HCT116 (cell line): ENCODE results near the gene DDX47. TPM values are rescaled to one million over a fixed set of nuclear protein-coding genes. Genes with fewer than 3 reads are reported as not detected.
A peak's percentile ranks its signal among the peaks of the same experiment; 100 is the strongest.

Experiments used
- ATAC-seq: fragments of 200-7000 bp; cut with Tn5 transposase; 2 replicates; pipeline ENCODE4 v1.9.1; 2020; ENCODE audit warnings: mild to moderate bottlenecking, moderate library complexity
- BruUV-seq: library from RNA; stranded (reverse); fragments of 400-500 nt; replicated peaks from 2 replicates; lab custom pipeline; 2021; lab: Mats Ljungman, UMichigan
- CTCF ChIA-PET: fragments of 300-600 bp; sonication (Branson Sonifier 250); formaldehyde crosslinking; loops from one replicate; lab custom pipeline; 2021; ENCODE audit warnings: antibody characterized with exemption; lab: Charles Lee
- POLR2A ChIA-PET: fragments of 300-600, 350-600 bp; sonication (Branson Sonifier 250); formaldehyde crosslinking; loops from one replicate; lab custom pipeline; 2021; ENCODE audit warnings: antibody characterized with exemption; lab: Charles Lee
- RAD21 ChIA-PET, 2 experiments: fragments of 300-600 bp; sonication (Branson Sonifier 250); formaldehyde crosslinking; loops; one replicate each; lab custom pipeline; 2023; ENCODE audit warnings: low total read pairs in 2 of 2; ENCODE audit not compliant: uncharacterized antibody in 2 of 2, unreplicated experiment in 2 of 2, low non-redundant PET in 1 of 2; lab: Charles Lee
- DNase-seq: peaks from one replicate; pipeline ENCODE4 v3.0.0-alpha.2; 2010; ENCODE audit warnings: low read depth, low spot score
- H2AFZ ChIP-seq: fragments of 200-600 bp; shearing (Covaris generic), sonication (generic); 2 replicates; pipeline ENCODE4 v1.6.1; 2017; ENCODE audit warnings: low read depth, mixed run types, mixed read lengths, antibody characterized with exemption, low read length; ENCODE audit not compliant: poor library complexity, severe bottlenecking
- H3K27ac ChIP-seq: 2 replicates; pipeline ENCODE4 v1.5.1; 2012; ENCODE audit warnings: low read depth, low read length
- H3K27me3 ChIP-seq: fragments of 200-600 bp; sonication (generic); 2 replicates; pipeline ENCODE4 v1.6.1; 2016; ENCODE audit warnings: mixed run types, low read length, mixed read lengths; ENCODE audit not compliant: insufficient read depth
- H3K36me3 ChIP-seq, 2 experiments: fragments of 200-500 bp in 1 of 2; fragments of 200-600 bp in 1 of 2; sonication (Bioruptor generic) in 1 of 2; sonication (generic) in 1 of 2; 2 replicates each; pipeline versions ENCODE4 v1.5.1 to v1.6.1; 2014 to 2016; ENCODE audit warnings: low read length in 2 of 2, inconsistent platforms in 1 of 2, mixed read lengths in 1 of 2, mixed run types in 1 of 2; ENCODE audit not compliant: insufficient read depth in 2 of 2, control insufficient read depth in 1 of 2
- H3K4me1 ChIP-seq, 2 experiments: fragments of 200-600 bp in 1 of 2; sonication (generic) in 1 of 2; 2 replicates each; pipeline versions ENCODE4 v1.5.1 to v1.6.1; 2012 to 2017; ENCODE audit warnings: low read length in 2 of 2, inconsistent platforms in 1 of 2, mild to moderate bottlenecking in 1 of 2, mixed read lengths in 1 of 2, mixed run types in 1 of 2, moderate library complexity in 1 of 2; ENCODE audit not compliant: insufficient read depth in 2 of 2, control insufficient read depth in 1 of 2
- H3K4me2 ChIP-seq: fragments of 200-600 bp; sonication (generic); 2 replicates; pipeline ENCODE4 v1.6.1; 2017; ENCODE audit warnings: mixed run types, low read length, mixed read lengths
- H3K4me3 ChIP-seq, 2 experiments: fragments of 200-600 bp in 1 of 2; sonication (generic) in 1 of 2; replicated peaks in 1 of 2; 2 replicates each; pipeline ENCODE4 v1.5.1; 2011 to 2016; ENCODE audit warnings: low read length in 2 of 2, control low read depth in 1 of 2, low read depth in 1 of 2, mild to moderate bottlenecking in 1 of 2, mixed read lengths in 1 of 2, mixed run types in 1 of 2
- H3K79me2 ChIP-seq: fragments of 200-600 bp; sonication (generic); 2 replicates; pipeline ENCODE4 v1.6.1; 2017; ENCODE audit warnings: mild to moderate bottlenecking, mixed run types, low read length, moderate library complexity, mixed read lengths; ENCODE audit not compliant: insufficient read depth
- H3K9ac ChIP-seq: fragments of 200-600 bp; sonication (generic); 2 replicates; pipeline ENCODE4 v1.6.1; 2016; ENCODE audit warnings: low read length, mixed read lengths
- H3K9me2 ChIP-seq: fragments of 200-600 bp; sonication (generic), shearing (Covaris generic); 2 replicates; pipeline ENCODE4 v1.6.1; 2017; ENCODE audit warnings: mixed run types, mild to moderate bottlenecking, moderate library complexity; ENCODE audit not compliant: insufficient read depth
- H3K9me3 ChIP-seq, 2 experiments: fragments of 200-500 bp in 1 of 2; fragments of 200-600 bp in 1 of 2; sonication (Bioruptor generic) in 1 of 2; sonication (generic) in 1 of 2; 2 replicates each; pipeline ENCODE4 v1.6.1; 2014 to 2017; ENCODE audit warnings: low read length in 2 of 2, mixed read lengths in 2 of 2, inconsistent platforms in 1 of 2, low read depth in 1 of 2, mild to moderate bottlenecking in 1 of 2, mixed run types in 1 of 2, moderate library complexity in 1 of 2; ENCODE audit not compliant: control insufficient read depth in 1 of 2, insufficient read depth in 1 of 2
- H4K20me1 ChIP-seq: fragments of 200-600 bp; sonication (generic), shearing (Covaris generic); 2 replicates; pipeline ENCODE4 v1.6.1; 2017; ENCODE audit warnings: mixed run types, mild to moderate bottlenecking, moderate library complexity; ENCODE audit not compliant: insufficient read depth
- CEBPB ChIP-seq: IDR thresholded peaks from 2 replicates; pipeline ENCODE4 v1.6.1; 2012; ENCODE audit warnings: low read depth
- ELF1 ChIP-seq: IDR thresholded peaks from 2 replicates; pipeline ENCODE4 v1.6.1; 2012; ENCODE audit warnings: low read depth, borderline replicate concordance
- EZH2phosphoT487 ChIP-seq: fragments of 200-600 bp; IDR thresholded peaks from 2 replicates; pipeline ENCODE4 v1.6.1; 2018; ENCODE audit warnings: antibody characterized with exemption, borderline replicate concordance
- FOSL1 ChIP-seq: IDR thresholded peaks from 2 replicates; pipeline ENCODE4 v1.6.1; 2012; ENCODE audit warnings: low read depth
- JUND ChIP-seq: IDR thresholded peaks from 2 replicates; pipeline ENCODE4 v1.6.1; 2012
- POLR2A ChIP-seq: IDR thresholded peaks from 2 replicates; pipeline ENCODE4 v1.7.0; 2011; ENCODE audit warnings: borderline replicate concordance; ENCODE audit not compliant: insufficient read depth, insufficient read length; ENCODE audit errors: extremely low read depth
- POLR2AphosphoS5 ChIP-seq: IDR thresholded peaks from 2 replicates; pipeline ENCODE4 v1.6.1; 2011; ENCODE audit warnings: mild to moderate bottlenecking, low read depth, low read length, moderate library complexity
- RAD21 ChIP-seq: IDR thresholded peaks from 2 replicates; pipeline ENCODE4 v1.6.1; 2012; ENCODE audit warnings: low read depth, mild to moderate bottlenecking
- SIN3A ChIP-seq: IDR thresholded peaks from 2 replicates; pipeline ENCODE4 v1.6.1; 2012; ENCODE audit warnings: low read depth
- SP1 ChIP-seq: IDR thresholded peaks from 2 replicates; pipeline ENCODE4 v1.6.1; 2012; ENCODE audit warnings: low read depth
- SRF ChIP-seq: IDR thresholded peaks from 2 replicates; pipeline ENCODE4 v1.6.1; 2012; ENCODE audit warnings: low read depth
- TCF7L2 ChIP-seq: IDR thresholded peaks from 2 replicates; pipeline ENCODE4 v1.7.0; 2011; ENCODE audit warnings: borderline replicate concordance, inconsistent platforms; ENCODE audit not compliant: insufficient read depth, insufficient read length; ENCODE audit errors: extremely low read depth
- YY1 ChIP-seq: IDR thresholded peaks from 2 replicates; pipeline ENCODE4 v1.6.1; 2011; ENCODE audit warnings: low read length, low read depth, moderate library complexity, mild to moderate bottlenecking; ENCODE audit not compliant: insufficient replicate concordance; ENCODE audit errors: extremely low read depth
- ZFX ChIP-seq: fragments of 450-650 bp; IDR thresholded peaks from 2 replicates; pipeline ENCODE4 v1.6.1; 2017
- ZNF274 ChIP-seq: fragments of 200-500 bp; sonication (Bioruptor generic); IDR thresholded peaks from 2 replicates; pipeline ENCODE4 v1.6.1; 2014; ENCODE audit warnings: mild to moderate bottlenecking, low read depth, low read length, inconsistent platforms
- intact Hi-C: fragments of 100-400 bp; cut with micrococcal nuclease; formaldehyde crosslinking; loops from 2 replicates; pipeline ENCODE4 v1.10.0; 2022
- total RNA-seq: library from RNA; stranded (reverse); gene quantifications from one replicate; pipeline ENCODE4 v1.2.1, GENCODE V29; 2021; ENCODE audit not compliant: unreplicated experiment
- TF ChIP-seq, protein P1 (sequence below): IDR thresholded peaks from 2 replicates; pipeline ENCODE4 v1.6.1; 2012
- TF ChIP-seq, protein P2 (sequence below): IDR thresholded peaks from 2 replicates; pipeline ENCODE4 v1.6.1; 2012
- TF ChIP-seq, protein P3 (sequence below): IDR thresholded peaks from 2 replicates; pipeline ENCODE4 v1.6.1; 2011; ENCODE audit warnings: mild to moderate bottlenecking, low read length, moderate library complexity; ENCODE audit not compliant: insufficient replicate concordance; ENCODE audit errors: extremely low read depth
- TF ChIP-seq, protein P4 (sequence below), 3 experiments: fragments of 200-600 bp in 1 of 3; sonication (generic) in 1 of 3; IDR thresholded peaks in 2 of 3; conservative IDR thresholded peaks in 1 of 3; 2 replicates each; pipeline ENCODE4 v1.5.1; 2012 to 2017; ENCODE audit warnings: low read depth in 2 of 3, low read length in 2 of 3, antibody characterized with exemption in 1 of 3, borderline replicate concordance in 1 of 3, control low read depth in 1 of 3, mild to moderate bottlenecking in 1 of 3, mixed read lengths in 1 of 3, mixed run types in 1 of 3, moderate library complexity in 1 of 3; ENCODE audit not compliant: insufficient read depth in 1 of 3

The DDX47 gene
- total RNA-seq, 1 experiment from 2014 or later, result 103 TPM

DNA sequence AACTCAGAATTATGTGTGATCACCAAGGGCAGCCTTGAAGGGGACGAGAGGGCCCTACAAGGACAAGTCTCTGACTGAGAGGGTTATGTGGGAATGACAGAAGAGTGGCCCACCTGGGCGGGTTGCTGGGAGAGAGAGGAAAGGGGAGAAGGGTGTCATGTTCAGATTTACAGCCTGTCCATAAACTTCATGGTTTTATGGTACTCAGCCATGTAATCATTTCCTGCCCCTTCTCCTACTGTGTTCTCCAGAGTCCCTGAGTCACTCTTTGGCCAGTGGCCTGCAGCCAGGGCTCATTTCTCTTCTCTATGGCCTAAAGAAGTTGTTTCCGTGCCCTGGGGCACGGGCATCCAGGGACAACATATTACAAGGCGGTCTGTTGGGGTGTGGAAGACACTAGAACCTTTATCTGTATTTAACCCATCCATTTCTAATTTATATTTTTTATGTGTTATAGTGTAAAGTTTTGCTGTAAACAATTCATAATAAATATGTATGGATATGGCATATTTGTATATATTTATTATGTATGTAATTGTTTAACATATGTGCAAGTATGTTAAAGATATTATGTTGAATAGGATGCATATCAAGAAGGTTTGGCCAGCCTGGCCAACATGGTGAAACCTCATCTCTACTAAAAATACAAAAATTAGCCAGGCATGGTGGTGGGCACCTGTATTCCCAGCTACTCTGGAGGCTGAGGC is 26.9 kb downstream of the DDX47 start (continued):
- peak; percentile 61 for TF ChIP-seq YY1
- TF ChIP-seq SRF, result peak; percentile 68
- TF ChIP-seq, protein P1, sequence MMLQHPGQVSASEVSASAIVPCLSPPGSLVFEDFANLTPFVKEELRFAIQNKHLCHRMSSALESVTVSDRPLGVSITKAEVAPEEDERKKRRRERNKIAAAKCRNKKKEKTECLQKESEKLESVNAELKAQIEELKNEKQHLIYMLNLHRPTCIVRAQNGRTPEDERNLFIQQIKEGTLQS, result no peak
- TF ChIP-seq, protein P2, sequence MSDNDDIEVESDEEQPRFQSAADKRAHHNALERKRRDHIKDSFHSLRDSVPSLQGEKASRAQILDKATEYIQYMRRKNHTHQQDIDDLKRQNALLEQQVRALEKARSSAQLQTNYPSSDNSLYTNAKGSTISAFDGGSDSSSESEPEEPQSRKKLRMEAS, result no peak; the same call in 1 of the 2 replicates
- TF ChIP-seq ZNF274, result no peak
- TF ChIP-seq RAD21, result peak; percentile 49
- TF ChIP-seq FOSL1, result peak; percentile 94
- peak; percentile 94 for TF ChIP-seq JUND
- no peak for TF ChIP-seq POLR2A
- no peak for TF ChIP-seq ZFX
- TF ChIP-seq, protein P3, sequence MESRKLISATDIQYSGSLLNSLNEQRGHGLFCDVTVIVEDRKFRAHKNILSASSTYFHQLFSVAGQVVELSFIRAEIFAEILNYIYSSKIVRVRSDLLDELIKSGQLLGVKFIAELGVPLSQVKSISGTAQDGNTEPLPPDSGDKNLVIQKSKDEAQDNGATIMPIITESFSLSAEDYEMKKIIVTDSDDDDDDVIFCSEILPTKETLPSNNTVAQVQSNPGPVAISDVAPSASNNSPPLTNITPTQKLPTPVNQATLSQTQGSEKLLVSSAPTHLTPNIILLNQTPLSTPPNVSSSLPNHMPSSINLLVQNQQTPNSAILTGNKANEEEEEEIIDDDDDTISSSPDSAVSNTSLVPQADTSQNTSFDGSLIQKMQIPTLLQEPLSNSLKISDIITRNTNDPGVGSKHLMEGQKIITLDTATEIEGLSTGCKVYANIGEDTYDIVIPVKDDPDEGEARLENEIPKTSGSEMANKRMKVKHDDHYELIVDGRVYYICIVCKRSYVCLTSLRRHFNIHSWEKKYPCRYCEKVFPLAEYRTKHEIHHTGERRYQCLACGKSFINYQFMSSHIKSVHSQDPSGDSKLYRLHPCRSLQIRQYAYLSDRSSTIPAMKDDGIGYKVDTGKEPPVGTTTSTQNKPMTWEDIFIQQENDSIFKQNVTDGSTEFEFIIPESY, result no peak

DNA sequence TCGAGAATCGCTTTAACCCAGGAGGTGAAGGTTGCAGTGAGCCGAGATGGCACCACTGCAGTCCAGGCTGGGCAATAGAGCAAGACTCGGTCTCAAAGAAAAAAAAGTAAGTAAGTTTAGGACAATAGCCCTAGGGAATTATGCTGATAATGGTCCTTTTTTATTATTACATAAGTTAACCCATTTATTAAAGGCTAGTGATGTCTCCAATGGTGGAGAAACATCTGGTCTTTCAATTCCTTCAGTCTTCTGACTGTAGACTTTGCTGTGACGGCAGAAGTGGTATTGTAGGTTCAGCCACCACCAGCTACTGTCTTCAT is 27.4 kb downstream of the DDX47 start:
- H3K4me1 ChIP-seq, result peaks cover 81 to 92% of the 10 kb centered on the region in 2 experiments
- peak overlapping the region; percentile 85 for H3K27ac ChIP-seq
- POLR2A ChIA-PET, result interaction anchor here (0.9 to 2.5 kb wide), 2 partner anchors 50 to 59 kb away, joined by 4 to 7 read pairs; partner anchors contain the start of gene GPRC5A

More for the DNA sequence above, 27.4 kb downstream of the DDX47 start:
- peak overlapping the region; percentile 77 for H3K4me2 ChIP-seq
- no peak for DNase-seq
- 0 out of 4 replicates have a peak, but pooled peaks cover 0 to 13% of the 10 kb centered on the region in 2 experiments for H3K36me3 ChIP-seq
- no peak for ATAC-seq
- RAD21 ChIA-PET, result no interaction called here
- H3K9me2 ChIP-seq, result no peaks in the 10 kb centered on the region
- H4K20me1 ChIP-seq, result no peaks in the 10 kb centered on the region
- H3K4me3 ChIP-seq, result no peak overlapping the region
- H3K27me3 ChIP-seq, result no peaks in the 10 kb centered on the region
- H3K9ac ChIP-seq, result peak overlapping the region; percentile 66
- peaks cover 12% of the 10 kb centered on the region for H3K79me2 ChIP-seq
- no TSS peak for BruUV-seq
- CTCF ChIA-PET, result no interaction called here
- intact Hi-C loops, result loop anchor here (1.0 to 2.0 kb wide), 2 partner anchors 32 to 51 kb away; partner anchors contain the start of gene GPRC5A
- H2AFZ ChIP-seq, result no peak overlapping the region
- no peaks in the 10 kb centered on the region for H3K9me3 ChIP-seq
- TF ChIP-seq EZH2phosphoT487 (no peak), YY1 (no peak), SP1 (no peak), ELF1 (no peak), TCF7L2 (no peak), ZFX (no peak), SRF (no peak), CEBPB (no peak), ZNF274 (no peak), RAD21 (no peak), SIN3A (no peak), JUND (no peak), POLR2AphosphoS5 (no peak)
- TF ChIP-seq, protein P1, result no peak
- TF ChIP-seq, protein P4, sequence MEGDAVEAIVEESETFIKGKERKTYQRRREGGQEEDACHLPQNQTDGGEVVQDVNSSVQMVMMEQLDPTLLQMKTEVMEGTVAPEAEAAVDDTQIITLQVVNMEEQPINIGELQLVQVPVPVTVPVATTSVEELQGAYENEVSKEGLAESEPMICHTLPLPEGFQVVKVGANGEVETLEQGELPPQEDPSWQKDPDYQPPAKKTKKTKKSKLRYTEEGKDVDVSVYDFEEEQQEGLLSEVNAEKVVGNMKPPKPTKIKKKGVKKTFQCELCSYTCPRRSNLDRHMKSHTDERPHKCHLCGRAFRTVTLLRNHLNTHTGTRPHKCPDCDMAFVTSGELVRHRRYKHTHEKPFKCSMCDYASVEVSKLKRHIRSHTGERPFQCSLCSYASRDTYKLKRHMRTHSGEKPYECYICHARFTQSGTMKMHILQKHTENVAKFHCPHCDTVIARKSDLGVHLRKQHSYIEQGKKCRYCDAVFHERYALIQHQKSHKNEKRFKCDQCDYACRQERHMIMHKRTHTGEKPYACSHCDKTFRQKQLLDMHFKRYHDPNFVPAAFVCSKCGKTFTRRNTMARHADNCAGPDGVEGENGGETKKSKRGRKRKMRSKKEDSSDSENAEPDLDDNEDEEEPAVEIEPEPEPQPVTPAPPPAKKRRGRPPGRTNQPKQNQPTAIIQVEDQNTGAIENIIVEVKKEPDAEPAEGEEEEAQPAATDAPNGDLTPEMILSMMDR (IDR thresholded peaks at IDR 0.05 in 2 of 3, conservative IDR thresholded peaks at IDR 0.05 in 1 of 3; ENCODE audit: borderline replicate concordance in 1 of 3, insufficient read depth in 1 of 3, low read depth in 2 of 3, low read length in 2 of 3), result no peak
- TF ChIP-seq, all 23 proteins: peak for 0
